ENCODE results near the gene FNDC5. TPM values are rescaled to one million over a fixed set of nuclear protein-coding genes. Genes with fewer than 3 reads are reported as not detected.
A peak's percentile ranks its signal among the peaks of the same experiment; 100 is the strongest.

Gene FNDC5
- total and polyA plus RNA-seq, 10 of the 15 experiments (the other 5 are each of a cell fraction or from before 2014, with no cell fraction given): 0.01 to 0.29 (median 0.19) TPM; not detected in 4

GRCh38 chr1:32818804-32819541 lies 51.7 kb downstream of the FNDC5 start (continued):
- TF ChIP-seq SIN3A (IDR thresholded peaks at IDR 0.05; ENCODE audit: low read depth, low read length) (no peak), CTCF (IDR thresholded peaks at IDR 0.05 in 2 of 3, conservative IDR thresholded peaks at IDR 0.05 in 1 of 3; ENCODE audit: control insufficient read depth in 2 of 3, extremely low read depth in 1 of 3, insufficient read depth in 1 of 3, low read depth in 3 of 3, low read length in 3 of 3) (no peak), ZNF687 (IDR thresholded peaks at IDR 0.05) (peak; percentile 62; the same call in 1 of the 2 replicates), CREB1 (IDR thresholded peaks at IDR 0.05; ENCODE audit: low read depth) (peak; percentile 41), BACH1 (IDR thresholded peaks at IDR 0.05; ENCODE audit: borderline replicate concordance) (peak; percentile 79; the same call in 1 of the 2 replicates), E2F8 (IDR thresholded peaks at IDR 0.05; ENCODE audit: low read depth, partially characterized antibody) (peak; percentile 66), CBX3 (IDR thresholded peaks at IDR 0.05; ENCODE audit: borderline replicate concordance, low read depth) (no peak), CHD4 (IDR thresholded peaks at IDR 0.05) (no peak), ZBTB11 (CRISPR knock-in tag; IDR thresholded peaks at IDR 0.05) (peak; percentile 30; the same call in 1 of the 2 replicates), TCF3 (IDR thresholded peaks at IDR 0.05; ENCODE audit: borderline replicate concordance, insufficient read depth, low read depth, low read length) (peak; percentile 78; the same call in 1 of the 2 replicates), CEBPZ (IDR thresholded peaks at IDR 0.05; ENCODE audit: low read depth, low read length) (no peak)

Measured in GM12878 (cell line).